SK-N-SH (cell line): ENCODE data around the gene GPRIN3. TPM values are rescaled to one million over a fixed set of nuclear protein-coding genes. Genes with fewer than 3 reads are reported as not detected.

Experiments
- CTCF ChIA-PET: fragments of 300-600, 350-600 bp; formaldehyde crosslinking; extraction: SDS; loops from one replicate; lab custom pipeline; 2021; lab: Yijun Ruan, JAX
- POLR2A ChIA-PET: fragments of 350-600 bp; sonication (Branson Sonifier 250); formaldehyde crosslinking; extraction: SDS; loops from one replicate; lab custom pipeline; 2020; ENCODE audit warnings: antibody characterized with exemption, inconsistent platforms; lab: Yijun Ruan, JAX
- DNase-seq: peaks from one replicate; pipeline ENCODE4 v3.0.0; 2012
- H2AFZ ChIP-seq: fragments of 200-600 bp; sonication (generic); 2 replicates; pipeline ENCODE4 v1.8.1; 2016; ENCODE audit warnings: antibody characterized with exemption, mild to moderate bottlenecking, low read depth
- H3F3A ChIP-seq: fragments of 200-600 bp; sonication (generic); replicated peaks from 2 replicates; pipeline ENCODE3; 2016; ENCODE audit warnings: antibody characterized with exemption, mild to moderate bottlenecking; ENCODE audit not compliant: insufficient read depth
- H3K27ac ChIP-seq, 2 experiments: fragments of 200-500 bp in 1 of 2; fragments of 200-600 bp in 1 of 2; sonication (Bioruptor generic) in 1 of 2; sonication (generic), shearing (Covaris generic) in 1 of 2; 2 replicates each; pipeline versions ENCODE4 v1.5.1 to v1.6.1; 2014 to 2016; ENCODE audit warnings: low read depth in 2 of 2, inconsistent platforms in 1 of 2, low read length in 1 of 2, mild to moderate bottlenecking in 1 of 2, mixed read lengths in 1 of 2
- H3K27me3 ChIP-seq: fragments of 200-600 bp; sonication (generic), shearing (Covaris generic); 2 replicates; pipeline ENCODE4 v1.6.1; 2016; ENCODE audit warnings: mixed run types; ENCODE audit not compliant: insufficient read depth
- H3K36me3 ChIP-seq, 2 experiments: fragments of 200-500 bp in 1 of 2; fragments of 200-600 bp in 1 of 2; sonication (Bioruptor generic) in 1 of 2; sonication (generic) in 1 of 2; replicated peaks in 1 of 2; 2 replicates each; pipeline versions ENCODE3 to v1.5.1; 2014 to 2016; ENCODE audit warnings: low read length in 1 of 2, mild to moderate bottlenecking in 1 of 2; ENCODE audit not compliant: insufficient read depth in 2 of 2, control insufficient read depth in 1 of 2
- H3K4me1 ChIP-seq, 2 experiments: fragments of 200-500 bp in 1 of 2; fragments of 200-600 bp in 1 of 2; sonication (Bioruptor generic) in 1 of 2; sonication (generic), shearing (Covaris generic) in 1 of 2; 2 replicates each; pipeline versions ENCODE4 v1.5.1 to v1.6.1; 2014 to 2016; ENCODE audit warnings: low read depth in 1 of 2, low read length in 1 of 2, mixed run types in 1 of 2; ENCODE audit not compliant: insufficient read depth in 2 of 2, control insufficient read depth in 1 of 2
- H3K4me2 ChIP-seq: fragments of 200-600 bp; sonication (generic), shearing (Covaris generic); 2 replicates; pipeline ENCODE4 v1.6.1; 2017; ENCODE audit warnings: mixed run types
- H3K4me3 ChIP-seq, 2 experiments: fragments of 200-500 bp in 1 of 2; fragments of 200-600 bp in 1 of 2; sonication (Bioruptor generic) in 1 of 2; sonication (generic), shearing (Covaris generic) in 1 of 2; 2 replicates each; pipeline versions ENCODE4 v1.5.1 to v1.8.1; 2014 to 2016; ENCODE audit warnings: low read depth in 2 of 2, inconsistent platforms in 1 of 2, low read length in 1 of 2, mild to moderate bottlenecking in 1 of 2, mixed read lengths in 1 of 2, moderate library complexity in 1 of 2
- H3K79me2 ChIP-seq: fragments of 200-600 bp; sonication (generic); 2 replicates; pipeline ENCODE4 v1.8.1; 2017; ENCODE audit warnings: mild to moderate bottlenecking; ENCODE audit not compliant: insufficient read depth
- H3K9ac ChIP-seq: fragments of 200-600 bp; sonication (generic); 2 replicates; pipeline ENCODE4 v1.6.1; 2017; ENCODE audit warnings: mixed run types
- H3K9me2 ChIP-seq: fragments of 200-600 bp; sonication (generic); 2 replicates; pipeline ENCODE4 v1.6.1; 2017; ENCODE audit warnings: mixed run types
- H3K9me3 ChIP-seq: fragments of 200-600 bp; sonication (generic); 2 replicates; pipeline ENCODE4 v1.6.1; 2017; ENCODE audit warnings: mixed run types, mild to moderate bottlenecking, moderate library complexity
- H4K20me1 ChIP-seq: fragments of 200-600 bp; sonication (generic); 2 replicates; pipeline ENCODE4 v1.6.1; 2017; ENCODE audit warnings: mild to moderate bottlenecking, mixed run types; ENCODE audit not compliant: insufficient read depth
- FOSL2 ChIP-seq: IDR thresholded peaks from 2 replicates; pipeline ENCODE4 v1.4.0; 2012; ENCODE audit warnings: low read depth, mild to moderate bottlenecking, moderate library complexity, borderline replicate concordance
- FOXJ3 ChIP-seq: sonication (generic); formaldehyde crosslinking; IDR thresholded peaks from 2 replicates; pipeline ENCODE4 v1.5.1; 2020; ENCODE audit warnings: mild to moderate bottlenecking, missing genetic modification reagents
- FOXM1 ChIP-seq: IDR thresholded peaks from 2 replicates; pipeline ENCODE4 v1.4.0; 2012; ENCODE audit warnings: low read depth, mild to moderate bottlenecking
- GABPA ChIP-seq: IDR thresholded peaks from 2 replicates; pipeline ENCODE4 v1.4.0; 2012; ENCODE audit warnings: low read depth, mild to moderate bottlenecking
- IRF3 ChIP-seq: fragments of 150-350 bp; IDR thresholded peaks from 2 replicates; pipeline ENCODE4 v1.6.1; 2016; ENCODE audit warnings: mild to moderate bottlenecking, low read depth, low read length
- JUND ChIP-seq: IDR thresholded peaks from 2 replicates; pipeline ENCODE4 v1.4.0; 2012
- MEF2A ChIP-seq: IDR thresholded peaks from 2 replicates; pipeline ENCODE4 v1.4.0; 2012; ENCODE audit warnings: low read depth, borderline replicate concordance
- NFIC ChIP-seq: IDR thresholded peaks from 2 replicates; pipeline ENCODE4 v1.4.0; 2012; ENCODE audit warnings: borderline replicate concordance
- NRF1 ChIP-seq: IDR thresholded peaks from 2 replicates; pipeline ENCODE4 v1.6.1; 2012; ENCODE audit warnings: low read depth, mild to moderate bottlenecking, low read length
- POLR2AphosphoS5 ChIP-seq: IDR thresholded peaks from 2 replicates; pipeline ENCODE4 v1.6.1; 2012; ENCODE audit warnings: low read depth, low read length
- RAD21 ChIP-seq: IDR thresholded peaks from 2 replicates; pipeline ENCODE4 v1.6.1; 2012; ENCODE audit warnings: mild to moderate bottlenecking, low read length
- RCOR1 ChIP-seq: fragments of 150-350 bp; IDR thresholded peaks from 2 replicates; pipeline ENCODE4 v1.6.1; 2017; ENCODE audit warnings: antibody characterized with exemption, low read length
- RXRA ChIP-seq: IDR thresholded peaks from 2 replicates; pipeline ENCODE4 v1.4.0; 2012; ENCODE audit warnings: low read depth, mild to moderate bottlenecking, borderline replicate concordance
- SMC3 ChIP-seq: IDR thresholded peaks from 2 replicates; pipeline ENCODE4 v1.6.1; 2012; ENCODE audit warnings: low read depth, low read length, improper control_type of control experiment
- TCF12 ChIP-seq: IDR thresholded peaks from 2 replicates; pipeline ENCODE4 v1.4.0; 2012
- ZBTB33 ChIP-seq: IDR thresholded peaks from 2 replicates; pipeline ENCODE4 v1.4.0; 2012; ENCODE audit warnings: low read depth, borderline replicate concordance
- WGBS: methylation state at CpG from one replicate; pipeline ENCODE4 v1.1.6; 2017; ENCODE audit warnings: low lambda C conversion rate; 5-methylcytosine and 5-hydroxymethylcytosine counted together
- polyA plus RNA-seq, 3 experiments: library from polyadenylated mRNA; depleted of rRNA; stranded (reverse); fragments of >200 nt; gene quantifications; 2 replicates each; pipeline ENCODE4 v1.2.3, GENCODE V29; 2012
- TF ChIP-seq, protein P1 (sequence below): IDR thresholded peaks from 2 replicates; pipeline ENCODE4 v1.4.0; 2012; ENCODE audit warnings: low read depth, borderline replicate concordance
- TF ChIP-seq, protein P2 (sequence below): fragments of 150-350 bp; IDR thresholded peaks from 2 replicates; pipeline ENCODE4 v1.6.1; 2017; ENCODE audit warnings: antibody characterized with exemption, low read length, low read depth, borderline replicate concordance

GPRIN3 gene
- polyA plus RNA-seq, 1 of the 3 experiments (the other 2 are of a cell fraction): not detected

- TF ChIP-seq IRF3: no peak
- no peak for TF ChIP-seq ZBTB33
These were observed 109.7 kb downstream of the GPRIN3 start (continued) for GRCh38 chr4:89197920-89198319.

- Histone ChIP-seq H2AFZ (no peak overlapping the region), H3K4me1 (no peaks in the 10 kb centered on the region), H3K36me3 (no peaks in the 10 kb centered on the region), H3K79me2 (no peaks in the 10 kb centered on the region), H3K9me3 (no peaks in the 10 kb centered on the region), H3K4me2 (no peak overlapping the region), H3K27ac (no peak overlapping the region), H3F3A (no peaks in the 10 kb centered on the region), H3K27me3 (no peaks in the 10 kb centered on the region), H3K9ac (no peak overlapping the region), H3K9me2 (no peaks in the 10 kb centered on the region), H3K4me3 (no peak overlapping the region), H4K20me1 (no peaks in the 10 kb centered on the region)
- TF ChIP-seq, protein P1, sequence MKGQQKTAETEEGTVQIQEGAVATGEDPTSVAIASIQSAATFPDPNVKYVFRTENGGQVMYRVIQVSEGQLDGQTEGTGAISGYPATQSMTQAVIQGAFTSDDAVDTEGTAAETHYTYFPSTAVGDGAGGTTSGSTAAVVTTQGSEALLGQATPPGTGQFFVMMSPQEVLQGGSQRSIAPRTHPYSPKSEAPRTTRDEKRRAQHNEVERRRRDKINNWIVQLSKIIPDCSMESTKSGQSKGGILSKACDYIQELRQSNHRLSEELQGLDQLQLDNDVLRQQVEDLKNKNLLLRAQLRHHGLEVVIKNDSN: no peak
- no peak for TF ChIP-seq NRF1
- no peak for TF ChIP-seq FOXJ3
- TF ChIP-seq NFIC: no peak
- TF ChIP-seq RAD21: no peak
- CTCF ChIA-PET: no interaction called here
- 20% methylated on average over 2 of the region's 2 CpGs for WGBS
- no peak for DNase-seq
- POLR2A ChIA-PET: no interaction called here
These were observed 110.9 kb downstream of the GPRIN3 start for GRCh38 chr4:89196745-89197144.

- CTCF ChIA-PET: no interaction called here
These were observed 111.4 kb downstream of the GPRIN3 start for GRCh38 chr4:89196056-89196674.

More at GRCh38 chr4:89196056-89196674, 111.4 kb downstream of the GPRIN3 start:
- H3K4me1 ChIP-seq: no peaks in the 10 kb centered on the region
- no peaks in the 10 kb centered on the region for H4K20me1 ChIP-seq
- H3K27me3 ChIP-seq: no peaks in the 10 kb centered on the region
- H3K9me2 ChIP-seq: no peaks in the 10 kb centered on the region
- POLR2A ChIA-PET: no interaction called here
- H3K9ac ChIP-seq: no peak overlapping the region
- no peak overlapping the region for H3K27ac ChIP-seq
- H3K9me3 ChIP-seq: no peaks in the 10 kb centered on the region
- H3K36me3 ChIP-seq: no peaks in the 10 kb centered on the region
- 57% methylated on average over 2 of the region's 2 CpGs for WGBS
- no peak for DNase-seq
- no peaks in the 10 kb centered on the region for H3K79me2 ChIP-seq
- H2AFZ ChIP-seq: no peak overlapping the region
- no peak overlapping the region for H3K4me3 ChIP-seq
- TF ChIP-seq FOXM1: no peak
- TF ChIP-seq RCOR1: no peak
- TF ChIP-seq TCF12: no peak
- TF ChIP-seq FOSL2: no peak
- TF ChIP-seq, protein P1: no peak
- no peak for TF ChIP-seq GABPA
- no peak for TF ChIP-seq POLR2AphosphoS5
- TF ChIP-seq SMC3: no peak
- TF ChIP-seq MEF2A: no peak
- TF ChIP-seq, protein P2, sequence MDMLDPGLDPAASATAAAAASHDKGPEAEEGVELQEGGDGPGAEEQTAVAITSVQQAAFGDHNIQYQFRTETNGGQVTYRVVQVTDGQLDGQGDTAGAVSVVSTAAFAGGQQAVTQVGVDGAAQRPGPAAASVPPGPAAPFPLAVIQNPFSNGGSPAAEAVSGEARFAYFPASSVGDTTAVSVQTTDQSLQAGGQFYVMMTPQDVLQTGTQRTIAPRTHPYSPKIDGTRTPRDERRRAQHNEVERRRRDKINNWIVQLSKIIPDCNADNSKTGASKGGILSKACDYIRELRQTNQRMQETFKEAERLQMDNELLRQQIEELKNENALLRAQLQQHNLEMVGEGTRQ: no peak
- TF ChIP-seq RAD21: no peak
- no peak for TF ChIP-seq JUND
- no peak for TF ChIP-seq RXRA
- H3F3A ChIP-seq: no peaks in the 10 kb centered on the region
- no peak overlapping the region for H3K4me2 ChIP-seq
